Measurements from ENCODE around the gene NTNG2.

- TF ChIP-seq CTCF (conservative IDR thresholded peaks at IDR 0.05 in 1 of 2, IDR thresholded peaks at IDR 0.05 in 1 of 2; ENCODE audit: low read depth in 1 of 2, low read length in 2 of 2) (no peak), EZH2 (IDR thresholded peaks at IDR 0.05; ENCODE audit: low read length, missing control alignments) (no peak)
Measured at GRCh38 chr9:132190966-132191365, 29.1 kb downstream of the NTNG2 start.
